NCI-H510A treated with DMSO at 0.1 percent for 48 hours (cell line): ENCODE results near the gene LCMT2.

Experiments
- DNase-seq: peaks from one replicate; lab custom pipeline; 2025; lab: John Stamatoyannopoulos, UW

Gene LCMT2

GRCh38 chr15:43274136-43274535 lies 56.2 kb downstream of the LCMT2 start:
- no peak for DNase-seq
